Bronchial epithelial cell (primary cell): ENCODE measurements around the gene GALNS. TPM values are rescaled to one million over a fixed set of nuclear protein-coding genes. Genes with fewer than 3 reads are reported as not detected.

ENCODE experiments used
- DNase-seq: peaks from one replicate; pipeline ENCODE4 v3.0.0-alpha.2; 2010; ENCODE audit warnings: low read depth
- FAIRE-seq: peaks from 2 replicates; lab custom pipeline; 2011; peaks lifted over from hg19 to GRCh38; lab: Jason Lieb, UNC
- H3K27me3 ChIP-seq: 2 replicates; pipeline ENCODE4 v1.5.1; 2011; ENCODE audit warnings: low read length; ENCODE audit not compliant: control insufficient read depth, insufficient read depth
- H3K36me3 ChIP-seq: 2 replicates; pipeline ENCODE4 v1.5.1; 2011; ENCODE audit warnings: low read length; ENCODE audit not compliant: control insufficient read depth, insufficient read depth
- H3K4me3 ChIP-seq: 2 replicates; pipeline ENCODE4 v1.5.1; 2011; ENCODE audit warnings: mild to moderate bottlenecking, low read depth, low read length, control low read depth
- CTCF ChIP-seq: IDR thresholded peaks from 2 replicates; pipeline ENCODE4 v1.5.1; 2011; ENCODE audit warnings: mild to moderate bottlenecking, moderate library complexity, low read length, control low read depth, inconsistent platforms; ENCODE audit not compliant: insufficient read depth, severe bottlenecking
- total RNA-seq: library from RNA; depleted of rRNA; stranded (reverse); fragments of >200 nt; gene quantifications from 2 replicates; pipeline ENCODE4 v1.2.1, GENCODE V29; 2014

GALNS gene
- total RNA-seq, 1 donor from 2014 or later = 16.3 TPM

GRCh38 chr16:88804552-88805339, 52.0 kb downstream of the GALNS start:
- H3K27me3 ChIP-seq = no peaks in the 10 kb centered on the region
- H3K36me3 ChIP-seq = peaks cover 6% of the 10 kb centered on the region
- no peak for TF ChIP-seq CTCF
- DNase-seq (no peak), FAIRE-seq (no peak)
- H3K4me3 ChIP-seq = peak overlapping the region; percentile 70

GRCh38 chr16:88804173-88804551, 52.6 kb downstream of the GALNS start:
- FAIRE-seq (no peak), DNase-seq (no peak)
- no peak for TF ChIP-seq CTCF
- Histone ChIP-seq H3K4me3 (peak overlapping the region; percentile 70), H3K27me3 (no peaks in the 10 kb centered on the region), H3K36me3 (peaks cover 4% of the 10 kb centered on the region)

GRCh38 chr16:88803264-88803987, 53.3 kb downstream of the GALNS start, which contains the start of gene CDT1:
CDT1 (plus strand) TSS chr16:88803789; CDS start chr16:88803832, 43 bp downstream.
- no peak for TF ChIP-seq CTCF
- Histone ChIP-seq H3K36me3 (peaks cover 4% of the 10 kb centered on the region), H3K27me3 (no peaks in the 10 kb centered on the region), H3K4me3 (peak within 1 kb of the TSS; percentile 70)
- peak; percentile 39 for DNase-seq
- no peak for FAIRE-seq

- H3K27me3 ChIP-seq = no peaks in the 10 kb centered on the region
- H3K4me3 ChIP-seq = no peak overlapping the region
- FAIRE-seq (no peak), DNase-seq (no peak)
- no peak for TF ChIP-seq CTCF
- H3K36me3 ChIP-seq = no peaks in the 10 kb centered on the region
Measured at GRCh38 chr16:88800277-88800592, 56.5 kb downstream of the GALNS start.

GRCh38 chr16:88799569-88800276, 57.0 kb downstream of the GALNS start:
- TF ChIP-seq CTCF = no peak
- DNase-seq (no peak), FAIRE-seq (no peak)
- Histone ChIP-seq H3K4me3 (no peak overlapping the region), H3K36me3 (no peaks in the 10 kb centered on the region), H3K27me3 (no peaks in the 10 kb centered on the region)
